ENCODE measurements around the gene CASKIN1. TPM values are rescaled to one million over a fixed set of nuclear protein-coding genes. Genes with fewer than 3 reads are reported as not detected.

The CASKIN1 gene
- total RNA-seq, 4 donors from 2014 or later, result 0.13 to 1.2 (median 0.40) TPM

- no peaks in the 10 kb centered on the region for H3K9me3 ChIP-seq
- no peak for DNase-seq
- WGBS, 2 donors, result 88 to 94% methylated on average over 16 to 38 of the region's 47 CpGs
- peak overlapping the region in 1 of 3 donors; percentile 1 for H3K4me3 ChIP-seq (replicated peaks in 1 of 3)
- H3K27me3 ChIP-seq, result no peaks in the 10 kb centered on the region
- peaks cover 27 to 36% of the 10 kb centered on the region in 2 donors for H3K36me3 ChIP-seq
- TF ChIP-seq, protein P1, sequence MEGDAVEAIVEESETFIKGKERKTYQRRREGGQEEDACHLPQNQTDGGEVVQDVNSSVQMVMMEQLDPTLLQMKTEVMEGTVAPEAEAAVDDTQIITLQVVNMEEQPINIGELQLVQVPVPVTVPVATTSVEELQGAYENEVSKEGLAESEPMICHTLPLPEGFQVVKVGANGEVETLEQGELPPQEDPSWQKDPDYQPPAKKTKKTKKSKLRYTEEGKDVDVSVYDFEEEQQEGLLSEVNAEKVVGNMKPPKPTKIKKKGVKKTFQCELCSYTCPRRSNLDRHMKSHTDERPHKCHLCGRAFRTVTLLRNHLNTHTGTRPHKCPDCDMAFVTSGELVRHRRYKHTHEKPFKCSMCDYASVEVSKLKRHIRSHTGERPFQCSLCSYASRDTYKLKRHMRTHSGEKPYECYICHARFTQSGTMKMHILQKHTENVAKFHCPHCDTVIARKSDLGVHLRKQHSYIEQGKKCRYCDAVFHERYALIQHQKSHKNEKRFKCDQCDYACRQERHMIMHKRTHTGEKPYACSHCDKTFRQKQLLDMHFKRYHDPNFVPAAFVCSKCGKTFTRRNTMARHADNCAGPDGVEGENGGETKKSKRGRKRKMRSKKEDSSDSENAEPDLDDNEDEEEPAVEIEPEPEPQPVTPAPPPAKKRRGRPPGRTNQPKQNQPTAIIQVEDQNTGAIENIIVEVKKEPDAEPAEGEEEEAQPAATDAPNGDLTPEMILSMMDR (IDR thresholded peaks at IDR 0.05), result no peak
- no peak for TF ChIP-seq POLR2A (IDR thresholded peaks at IDR 0.05)
- H3K27ac ChIP-seq, result peak overlapping the region in 2 of 3 donors; percentile 30 to 78
- intact Hi-C loops (cut with DNase I), result no loop called here
- no peaks in the 10 kb centered on the region for H3K4me1 ChIP-seq
Measured at GRCh38 chr16:2170587-2171435, 25.6 kb downstream of the CASKIN1 start.

DNA sequence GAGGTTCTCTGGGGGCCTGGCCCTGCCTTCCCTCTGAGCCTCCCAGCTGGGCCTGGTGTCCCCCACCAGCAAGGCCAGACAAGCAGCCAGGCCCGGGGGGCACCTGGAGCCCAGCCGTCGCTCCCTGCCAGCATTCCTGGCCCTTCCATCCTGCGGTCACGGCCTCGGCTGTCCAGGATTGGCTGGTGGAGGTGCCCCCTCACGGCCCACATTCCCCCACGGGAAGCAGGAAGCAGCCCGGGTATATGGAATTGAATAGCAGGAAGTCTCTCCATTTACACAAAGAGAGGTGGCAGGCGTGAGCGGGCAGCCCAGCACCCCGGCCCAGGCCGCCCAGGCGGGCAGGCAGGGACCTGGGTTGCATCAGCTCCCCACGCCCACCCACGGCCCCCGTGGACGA lies 26.3 kb downstream of the CASKIN1 start:
- DNase-seq, result no peak
- no peak for TF ChIP-seq POLR2A (IDR thresholded peaks at IDR 0.05)
- TF ChIP-seq, protein P1 (IDR thresholded peaks at IDR 0.05), result no peak
- peak overlapping the region in 1 of 3 donors; percentile 1 for H3K4me3 ChIP-seq (replicated peaks in 1 of 3)
- WGBS, 2 donors, result 92 to 94% methylated on average over 8 to 18 of the region's 18 CpGs
- peaks cover 20 to 32% of the 10 kb centered on the region in 2 donors for H3K36me3 ChIP-seq
- no peaks in the 10 kb centered on the region for H3K27me3 ChIP-seq
- no peaks in the 10 kb centered on the region for H3K9me3 ChIP-seq
- intact Hi-C loops (cut with DNase I), result no loop called here
- no peaks in the 10 kb centered on the region for H3K4me1 ChIP-seq
- H3K27ac ChIP-seq, result peak overlapping the region in 2 of 3 donors; percentile 36 to 78

GRCh38 chr16:2167068-2167638 lies 29.3 kb downstream of the CASKIN1 start:
- Histone ChIP-seq H3K36me3 (peaks cover 0 to 10% of the 10 kb centered on the region in 2 donors), H3K27ac (no peak overlapping the region), H3K4me1 (no peaks in the 10 kb centered on the region), H3K4me3 (replicated peaks in 1 of 3) (no peak overlapping the region), H3K9me3 (no peaks in the 10 kb centered on the region), H3K27me3 (no peaks in the 10 kb centered on the region)
- 92 to 94% methylated on average over 15 to 16 of the region's 18 CpGs for WGBS, 2 donors
- TF ChIP-seq, protein P1 (IDR thresholded peaks at IDR 0.05), result no peak
- no peak for TF ChIP-seq POLR2A (IDR thresholded peaks at IDR 0.05)
- intact Hi-C loops (cut with DNase I), result no loop called here
- DNase-seq, result no peak

DNA sequence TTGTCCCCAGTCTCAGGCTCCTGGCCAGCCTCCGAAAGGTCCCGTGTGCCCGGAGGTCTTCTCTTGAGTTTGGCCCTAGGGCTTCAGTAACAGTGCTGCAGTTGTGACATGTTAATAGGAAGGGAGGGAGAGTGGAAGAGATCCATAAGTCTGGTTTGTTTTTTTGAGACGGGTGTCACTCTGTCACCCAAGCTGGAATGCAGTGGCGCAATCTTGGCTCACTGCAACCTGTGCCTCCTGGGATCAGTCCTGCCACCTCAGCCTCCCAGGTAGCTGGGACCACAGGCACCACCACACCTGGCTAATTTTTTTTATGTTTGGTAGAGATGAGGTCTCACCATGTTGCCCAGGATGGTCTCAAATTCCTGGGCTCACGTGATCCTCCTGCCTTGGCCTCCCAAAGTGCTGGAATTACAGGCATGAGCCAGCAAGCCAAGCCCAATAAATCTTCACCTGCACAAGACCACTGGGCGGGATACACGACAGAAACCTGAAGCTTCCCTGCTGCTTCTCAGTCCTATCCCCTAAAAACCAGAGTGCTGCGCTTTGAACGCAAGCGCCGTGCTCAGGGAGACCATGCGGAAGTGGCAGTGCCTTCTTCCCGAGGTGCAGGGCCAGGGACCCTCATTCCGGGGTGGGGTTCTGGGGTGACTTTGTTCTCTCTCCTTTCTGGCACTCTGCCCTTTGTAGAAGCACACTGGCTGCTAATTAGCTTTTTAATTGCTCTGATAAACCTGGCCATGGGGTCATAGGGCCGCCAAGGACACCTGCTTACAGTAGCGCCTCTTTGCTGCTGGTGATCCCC lies 29.9 kb downstream of the CASKIN1 start:
- H3K4me3 ChIP-seq (replicated peaks in 1 of 3), result no peak overlapping the region
- DNase-seq, result no peak
- no peaks in the 10 kb centered on the region for H3K27me3 ChIP-seq
- no peaks in the 10 kb centered on the region for H3K9me3 ChIP-seq
- TF ChIP-seq, protein P1 (IDR thresholded peaks at IDR 0.05), result no peak
- H3K36me3 ChIP-seq, result peaks cover 0 to 5% of the 10 kb centered on the region in 2 donors
- H3K4me1 ChIP-seq, result no peaks in the 10 kb centered on the region
- intact Hi-C loops (cut with DNase I), result no loop called here
- 95 to 96% methylated on average over 10 to 16 of the region's 17 CpGs for WGBS, 2 donors
- H3K27ac ChIP-seq, result no peak overlapping the region
